Lung (tissue), 12 donors: Measurements from ENCODE around the gene NCAM1. TPM values are rescaled to one million over a fixed set of nuclear protein-coding genes. Genes with fewer than 3 reads are reported as not detected.

ENCODE experiments used
- ATAC-seq: fragments of 200-7000 bp; cut with Tn5 transposase; one replicate; pipeline ENCODE4 v1.9.1; 2020; ENCODE audit warnings: moderate number of reproducible peaks; ENCODE audit not compliant: insufficient read depth, low FRiP score
- DNase-seq, 3 donors: peaks; one replicate each; pipeline ENCODE4 v3.0.0-alpha.2; 2013 to 2017
- H3K27ac ChIP-seq, 2 donors: one replicate each; pipeline ENCODE4 v1.5.1; 2013; ENCODE audit warnings: mild to moderate bottlenecking in 2 of 2, moderate library complexity in 2 of 2, control low read depth in 1 of 2, inconsistent platforms in 1 of 2, low read depth in 1 of 2, low read length in 1 of 2
- H3K27me3 ChIP-seq, 3 donors: one replicate each; pipeline ENCODE4 v1.5.1; 2013; ENCODE audit warnings: low read length in 2 of 3; ENCODE audit not compliant: control insufficient read depth in 3 of 3, insufficient read depth in 3 of 3
- H3K36me3 ChIP-seq, 4 donors: one replicate each; pipeline ENCODE4 v1.5.1; 2013; ENCODE audit warnings: low read length in 4 of 4, mild to moderate bottlenecking in 1 of 4, moderate library complexity in 1 of 4; ENCODE audit not compliant: control insufficient read depth in 4 of 4, insufficient read depth in 4 of 4
- H3K4me1 ChIP-seq, 5 donors: one replicate each; pipeline ENCODE4 v1.5.1; 2013; ENCODE audit warnings: low read length in 5 of 5, mild to moderate bottlenecking in 2 of 5, moderate library complexity in 1 of 5; ENCODE audit not compliant: control insufficient read depth in 5 of 5, insufficient read depth in 5 of 5
- H3K4me3 ChIP-seq: one replicate; pipeline ENCODE4 v1.5.1; 2013; ENCODE audit warnings: mild to moderate bottlenecking, control low read depth, moderate library complexity
- H3K9ac ChIP-seq, 2 donors: one replicate each; pipeline ENCODE4 v1.5.1; 2013; ENCODE audit warnings: low read length in 2 of 2, control low read depth in 1 of 2; ENCODE audit not compliant: insufficient read depth in 1 of 2
- H3K9me3 ChIP-seq, 4 donors: one replicate each; pipeline ENCODE4 v1.5.1; 2013; ENCODE audit warnings: low read length in 3 of 4, mild to moderate bottlenecking in 1 of 4, moderate library complexity in 1 of 4; ENCODE audit not compliant: control insufficient read depth in 4 of 4, insufficient read depth in 3 of 4
- CTCF ChIP-seq: IDR thresholded peaks from 2 replicates; pipeline ENCODE4 v1.5.1; 2012; ENCODE audit warnings: mild to moderate bottlenecking; ENCODE audit errors: control extremely low read depth, extremely low read depth
- WGBS, 2 donors: extraction: QIAGEN DNeasy Blood & Tissue Kit; methylation state at CpG; one replicate each; pipeline ENCODE4 v1.1.7; 2013; 5-methylcytosine and 5-hydroxymethylcytosine counted together
- polyA plus RNA-seq, 2 donors: library from polyadenylated mRNA; stranded (reverse); fragments of 200-250 nt; gene quantifications; one replicate each; pipeline ENCODE4 v1.2.1, GENCODE V29; 2013
- total RNA-seq, 2 donors: library from RNA; depleted of rRNA in 1 of 2; stranded (reverse); fragments of >200 nt in 1 of 2; gene quantifications; one replicate each; pipeline ENCODE4 v1.2.1, GENCODE V29; 2014 to 2021
- donor health status: control.
- donor health status: control.
- donor health status: Bipolar disorder and iron deficiency.
- donor health status: healthy.
- donor health status: DM: yes; HTN: yes; CAD: no.

Gene NCAM1
- total and polyA plus RNA-seq, 4 donors: 0.28 to 36.5 (median 2.4) TPM

DNA sequence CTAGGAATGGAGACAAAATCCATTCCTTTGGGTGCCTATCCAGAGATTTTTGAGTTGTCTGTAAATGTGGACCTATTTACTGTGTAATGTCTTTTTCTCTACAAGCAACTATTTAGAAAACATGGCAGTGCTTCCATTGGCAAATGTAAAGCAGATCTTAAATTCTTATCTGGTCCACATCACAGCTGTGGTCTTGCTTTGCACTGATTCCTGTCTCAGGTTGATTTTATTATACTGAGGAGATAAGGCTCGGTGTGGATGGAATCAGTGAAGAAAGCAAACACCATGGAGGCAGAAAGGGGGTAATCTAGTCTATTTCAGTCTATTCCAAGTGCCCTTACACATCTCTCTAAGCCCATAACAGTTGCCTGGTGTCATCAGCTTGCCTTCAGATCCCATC lies 160.5 kb downstream of the NCAM1 start:
- DNase-seq: no peak
- Histone ChIP-seq H3K9ac (no peak overlapping the region), H3K27ac (no peak overlapping the region), H3K9me3 (no peaks in the 10 kb centered on the region), H3K36me3 (no peaks in the 10 kb centered on the region), H3K4me1 (peaks cover 0 to 18% (median 0%) of the 10 kb centered on the region in 5 donors), H3K4me3 (no peak overlapping the region), H3K27me3 (no peaks in the 10 kb centered on the region)
- 25 to 35% methylated on average over 1 of the region's 1 CpG for WGBS, 2 donors
- no peak for TF ChIP-seq CTCF
- ATAC-seq: no peak

- no peak overlapping the region for H3K9ac ChIP-seq
- no peak for TF ChIP-seq CTCF
- no peaks in the 10 kb centered on the region for H3K27me3 ChIP-seq
- no peaks in the 10 kb centered on the region for H3K36me3 ChIP-seq
- peaks cover 0 to 17% (median 5%) of the 10 kb centered on the region in 5 donors for H3K4me1 ChIP-seq
- no peaks in the 10 kb centered on the region for H3K9me3 ChIP-seq
- DNase-seq (no peak), ATAC-seq (no peak)
- WGBS, 2 donors: 84 to 94% methylated on average over 3 of the region's 3 CpGs
- H3K27ac ChIP-seq: no peak overlapping the region
- H3K4me3 ChIP-seq: no peak overlapping the region
Observed at GRCh38 chr11:113124006-113124405, 162.8 kb downstream of the NCAM1 start.

- WGBS, 2 donors: 90 to 92% methylated on average over 8 of the region's 8 CpGs
- ATAC-seq: no peak
- no peak overlapping the region for H3K27ac ChIP-seq
- DNase-seq: no peak
- TF ChIP-seq CTCF: no peak
- no peaks in the 10 kb centered on the region for H3K36me3 ChIP-seq
- no peak overlapping the region for H3K4me3 ChIP-seq
- H3K4me1 ChIP-seq: peaks cover 0 to 21% (median 10%) of the 10 kb centered on the region in 5 donors
- H3K9ac ChIP-seq: no peak overlapping the region
- no peaks in the 10 kb centered on the region for H3K27me3 ChIP-seq
- H3K9me3 ChIP-seq: no peaks in the 10 kb centered on the region
Observed at GRCh38 chr11:113124578-113124977, 163.4 kb downstream of the NCAM1 start.
